Measurements from ENCODE around the gene SAMD4A. TPM values are rescaled to one million over a fixed set of nuclear protein-coding genes. Genes with fewer than 3 reads are reported as not detected.
A peak's percentile ranks its signal among the peaks of the same experiment; 100 is the strongest.
"Not testable (repeated sequence)": the region's sequence is repeated elsewhere in the genome, so short reads cannot be mapped to it uniquely, and the experiment has no call there.

SAMD4A gene
- total RNA-seq, 4 donors from 2014 or later = 7.9 to 18.7 (median 14.4) TPM

GRCh38 chr14:54794796-54795195 lies 227.9 kb downstream of the SAMD4A start:
- intact Hi-C loops (cut with DNase I; ENCODE audit: low total_unique reads) = no loop called here
- peak in 1 of 2 donors; percentile 62 for DNase-seq (ENCODE audit: low spot score in 2 of 2)
- no peak for TF ChIP-seq POLR2A (IDR thresholded peaks at IDR 0.05)
- no peak for TF ChIP-seq CTCF (IDR thresholded peaks at IDR 0.05)
- WGBS, 2 donors = 87 to 97% methylated on average over 3 of the region's 3 CpGs
- no peak overlapping the region for H3K4me3 ChIP-seq (ENCODE audit: low read depth, poor library complexity, severe bottlenecking)

- DNase-seq (ENCODE audit: low spot score in 2 of 2) = no peak
- intact Hi-C loops (cut with DNase I; ENCODE audit: low total_unique reads) = no loop called here
- no peak for TF ChIP-seq CTCF (IDR thresholded peaks at IDR 0.05)
- TF ChIP-seq POLR2A (IDR thresholded peaks at IDR 0.05) = no peak
These were observed 230.0 kb downstream of the SAMD4A start for GRCh38 chr14:54796961-54797360.

GRCh38 chr14:54797556-54797955 lies 230.6 kb downstream of the SAMD4A start:
- peak in 1 of 2 donors; percentile 70 for DNase-seq (ENCODE audit: low spot score in 2 of 2)
- H3K4me3 ChIP-seq (ENCODE audit: low read depth, poor library complexity, severe bottlenecking) = no peak overlapping the region
- TF ChIP-seq POLR2A (IDR thresholded peaks at IDR 0.05) (no peak), CTCF (IDR thresholded peaks at IDR 0.05) (no peak)
- WGBS, 2 donors = 72 to 80% methylated on average over 6 of the region's 6 CpGs
- intact Hi-C loops (cut with DNase I; ENCODE audit: low total_unique reads) = no loop called here

More at GRCh38 chr14:54796961-54797360, 230.0 kb downstream of the SAMD4A start:
- H3K4me3 ChIP-seq (ENCODE audit: low read depth, poor library complexity, severe bottlenecking) = no peak overlapping the region

GRCh38 chr14:54797986-54798385 lies 231.1 kb downstream of the SAMD4A start:
- WGBS, 2 donors = 63% methylated on average over 4 of the region's 4 CpGs
- no peak for TF ChIP-seq POLR2A (IDR thresholded peaks at IDR 0.05)
- TF ChIP-seq CTCF (IDR thresholded peaks at IDR 0.05) = no peak
- intact Hi-C loops (cut with DNase I; ENCODE audit: low total_unique reads) = no loop called here
- H3K4me3 ChIP-seq (ENCODE audit: low read depth, poor library complexity, severe bottlenecking) = no peak overlapping the region
- peak in 1 of 2 donors; percentile 46 for DNase-seq (ENCODE audit: low spot score in 2 of 2)

GRCh38 chr14:54798465-54799124 lies 231.7 kb downstream of the SAMD4A start:
- intact Hi-C loops (cut with DNase I; ENCODE audit: low total_unique reads) = no loop called here
- TF ChIP-seq CTCF (IDR thresholded peaks at IDR 0.05) (no peak), POLR2A (IDR thresholded peaks at IDR 0.05) (no peak)
- H3K4me3 ChIP-seq (ENCODE audit: low read depth, poor library complexity, severe bottlenecking) = no peak overlapping the region
- DNase-seq (ENCODE audit: low spot score in 2 of 2) = peak in 1 of 2 donors; percentile 31
- 66 to 72% methylated on average over 9 of the region's 9 CpGs for WGBS, 2 donors

GRCh38 chr14:54801482-54801881 lies 234.6 kb downstream of the SAMD4A start:
- intact Hi-C loops (cut with DNase I; ENCODE audit: low total_unique reads); H3K4me3 ChIP-seq (ENCODE audit: low read depth, poor library complexity, severe bottlenecking); DNase-seq (ENCODE audit: low spot score in 2 of 2): not testable (repeated sequence)
- WGBS, 2 donors = 88 to 89% methylated on average over 2 of the region's 2 CpGs

Data from lower leg skin (tissue), 4 donors.